SK-N-DZ (cell line): ENCODE measurements around the gene UCK2.

ENCODE experiments used
- DNase-seq: peaks from one replicate; pipeline ENCODE4 v3.0.0-alpha.2; 2015; ENCODE audit warnings: low spot score

Gene UCK2

DNA sequence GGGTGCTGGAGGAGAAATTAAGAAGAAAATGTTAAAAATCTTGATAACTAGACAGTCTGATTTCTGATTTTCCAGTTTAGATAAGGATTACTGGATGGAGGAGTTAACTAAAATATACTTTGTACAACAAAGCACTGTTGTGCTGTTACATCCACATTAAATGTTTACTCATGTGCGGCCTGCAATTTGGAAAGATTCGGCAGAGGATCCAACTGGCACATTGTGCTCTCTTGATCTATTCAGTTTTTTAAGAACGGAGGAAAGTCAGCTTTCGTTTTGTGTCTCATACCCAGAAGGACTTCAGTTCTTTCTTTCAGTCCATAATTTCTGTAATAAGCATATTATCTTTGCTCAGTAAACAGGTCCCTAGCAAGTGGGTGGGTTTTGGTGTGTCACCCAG lies 52.5 kb downstream of the UCK2 start:
- DNase-seq, result no peak

- no peak for DNase-seq
Measured at GRCh38 chr1:165880993-165881392, 53.6 kb downstream of the UCK2 start.

GRCh38 chr1:165882168-165882837 lies 54.9 kb downstream of the UCK2 start:
- DNase-seq, result no peak

- DNase-seq, result no peak
Measured at GRCh38 chr1:165883056-165883455, 55.6 kb downstream of the UCK2 start.

- no peak for DNase-seq
Measured at GRCh38 chr1:165884009-165884689, 56.7 kb downstream of the UCK2 start.

DNA sequence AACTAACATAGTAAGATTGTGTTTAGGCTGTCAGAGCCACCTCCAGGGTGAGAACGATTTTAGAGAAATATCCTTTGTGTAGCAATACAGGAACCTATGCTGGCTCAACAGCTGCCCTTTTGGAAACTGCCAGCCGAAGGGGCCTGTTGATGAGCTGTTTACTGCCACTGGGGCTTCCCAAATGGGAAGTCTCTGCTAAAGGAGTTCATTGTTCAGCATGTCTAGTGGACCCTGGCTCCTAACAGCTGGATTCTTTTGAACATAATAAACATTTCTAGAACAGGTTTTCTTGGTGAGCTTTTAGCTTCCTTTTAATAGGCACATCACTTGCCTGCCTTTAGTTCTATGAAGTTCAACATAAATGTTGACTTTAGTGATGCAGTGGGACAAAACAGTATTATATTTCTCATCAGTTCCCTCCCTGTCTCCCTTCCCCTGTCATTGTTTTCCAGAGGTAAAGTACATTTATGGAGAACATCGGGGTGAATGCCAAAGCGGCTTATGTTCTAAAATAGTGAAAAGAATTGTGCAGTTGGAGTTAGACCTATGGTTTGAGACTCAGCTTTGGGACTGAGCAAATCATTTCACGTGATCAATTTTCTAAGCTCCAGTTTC lies 57.4 kb downstream of the UCK2 start:
- no peak for DNase-seq

GRCh38 chr1:165885305-165885694 lies 57.9 kb downstream of the UCK2 start:
- no peak for DNase-seq

DNA sequence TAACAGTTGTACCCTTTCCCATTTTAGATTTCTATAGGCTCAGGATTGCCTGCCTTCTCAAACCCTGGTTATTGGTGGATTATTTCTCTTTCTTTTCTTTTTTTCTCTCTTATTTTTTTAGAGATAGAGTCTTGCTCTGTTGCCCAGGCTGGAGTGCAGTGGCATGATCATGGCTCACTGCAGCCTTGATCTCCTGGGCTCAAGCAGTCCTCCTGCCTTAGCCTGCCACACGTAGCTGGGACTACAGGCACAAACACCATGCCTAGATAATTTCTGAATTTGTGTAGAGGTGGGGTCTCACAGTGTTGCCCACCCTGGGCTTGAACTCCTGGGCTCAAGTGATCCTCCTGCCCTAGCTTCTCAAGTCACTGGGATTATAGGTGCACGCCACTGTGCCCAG lies 58.8 kb downstream of the UCK2 start:
- no peak for DNase-seq

DNA sequence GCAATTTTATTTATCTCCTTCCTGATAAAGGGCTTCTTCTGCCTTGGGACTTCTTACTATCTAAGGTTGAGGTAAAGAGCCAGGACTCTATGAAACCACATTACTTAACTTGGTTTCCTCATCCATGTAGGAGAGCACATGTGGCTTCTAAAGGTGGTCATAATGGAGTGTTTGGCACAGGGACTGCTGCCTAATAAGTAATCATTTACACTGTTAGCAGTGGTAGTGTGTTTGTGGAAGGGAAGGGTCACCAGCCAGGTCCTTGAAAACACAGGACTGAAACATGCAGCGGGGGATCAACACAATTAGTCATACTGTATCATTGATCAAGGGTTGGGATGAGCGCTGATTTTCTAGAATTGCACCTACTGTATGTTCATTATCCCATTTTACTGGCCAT lies 59.6 kb downstream of the UCK2 start:
- no peak for DNase-seq

- no peak for DNase-seq
Measured at GRCh38 chr1:165887877-165888551, 60.6 kb downstream of the UCK2 start.

DNA sequence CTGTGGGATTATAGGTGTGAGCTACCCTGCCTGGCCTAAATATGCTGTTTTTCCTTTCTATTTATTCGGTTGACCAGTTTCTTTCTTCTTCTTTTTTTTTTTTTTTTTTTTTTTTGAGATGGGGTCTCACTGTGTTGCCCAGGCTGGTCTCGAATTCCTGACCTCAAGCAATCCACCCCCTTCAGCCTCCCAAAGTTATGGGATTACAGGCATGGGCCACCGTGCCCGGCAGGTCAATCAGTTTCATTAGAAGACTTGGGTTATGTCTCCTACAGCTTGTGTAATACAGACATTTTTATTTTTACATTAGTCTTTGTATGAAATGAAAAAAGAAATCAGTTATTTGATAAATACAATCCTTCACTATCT lies 61.1 kb downstream of the UCK2 start:
- DNase-seq, result no peak

DNA sequence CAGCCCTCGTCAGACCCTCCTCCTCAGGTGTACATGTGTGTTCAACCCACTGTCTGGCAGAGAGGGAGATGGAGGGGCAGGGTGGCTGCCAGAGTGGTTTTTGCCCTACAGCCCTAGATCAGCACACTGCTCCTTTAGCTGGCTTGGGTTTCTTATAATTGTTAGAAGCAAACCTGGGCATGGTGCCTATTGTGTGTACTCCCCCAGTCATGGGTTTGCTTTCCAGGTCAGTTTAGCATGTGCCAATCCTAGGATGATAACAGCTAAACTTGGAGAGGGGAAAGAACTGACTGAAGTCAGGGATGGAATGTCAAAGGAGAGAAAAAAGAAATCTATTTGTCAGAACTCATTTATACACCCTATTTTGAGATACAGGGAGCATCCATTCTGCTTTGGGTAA lies 63.3 kb downstream of the UCK2 start:
- DNase-seq, result no peak

DNA sequence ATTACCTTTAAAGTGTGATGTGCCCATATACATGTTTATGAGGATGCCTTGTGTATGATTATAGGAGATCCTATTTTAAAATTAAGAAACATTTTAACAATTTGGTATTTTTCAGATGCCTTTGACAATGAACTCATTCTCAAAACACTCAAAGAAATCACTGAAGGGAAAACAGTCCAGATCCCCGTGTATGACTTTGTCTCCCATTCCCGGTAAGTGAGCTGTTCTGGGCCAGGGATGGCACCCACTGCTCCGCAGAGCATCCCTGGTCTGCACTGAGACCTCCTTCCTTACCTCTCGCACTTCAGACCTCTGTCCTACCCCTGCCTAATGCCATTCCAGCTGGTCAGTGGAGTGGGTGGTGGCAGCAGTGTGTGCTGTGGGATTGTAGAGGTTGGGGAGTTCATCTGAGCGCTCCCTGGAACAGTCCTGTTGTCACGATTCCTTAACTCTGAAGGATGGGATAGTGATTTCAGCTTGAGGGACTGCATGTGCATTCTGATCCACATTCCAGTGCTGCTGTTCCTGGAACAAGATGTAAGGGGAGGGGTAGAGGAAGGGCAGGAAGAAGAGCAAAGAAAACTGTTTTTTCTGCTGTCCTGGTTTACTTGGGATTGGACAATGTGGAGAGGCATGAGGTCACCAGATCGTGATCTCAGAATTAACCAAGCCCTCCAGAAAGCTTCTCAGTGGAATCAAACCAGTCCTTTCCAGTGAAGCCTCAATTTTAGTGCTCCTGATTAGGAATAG lies 63.9 kb downstream of the UCK2 start:
- no peak for DNase-seq

DNA sequence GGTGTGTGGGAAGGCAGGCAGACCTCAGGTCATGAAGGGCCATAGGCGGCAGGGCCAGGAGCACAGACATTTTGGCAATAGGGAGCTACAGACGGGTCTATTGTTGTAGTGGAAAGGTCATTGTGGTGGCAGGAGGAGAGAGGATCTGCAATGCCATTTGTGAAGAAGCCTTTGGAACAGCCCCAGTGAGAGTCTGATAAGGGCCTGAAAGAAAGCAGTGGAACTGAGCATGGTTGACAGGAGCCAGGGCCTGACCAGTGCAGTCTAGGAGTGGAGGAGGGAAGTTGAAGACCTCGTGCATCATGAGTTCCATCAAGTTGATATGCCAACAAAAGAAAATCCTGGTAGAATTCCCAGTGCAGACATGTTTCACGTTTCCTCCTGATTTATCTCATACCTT lies 65.5 kb downstream of the UCK2 start:
- DNase-seq, result no peak

- no peak for DNase-seq
Measured at GRCh38 chr1:165893507-165893906, 66.1 kb downstream of the UCK2 start.

GRCh38 chr1:165894591-165894990 lies 67.2 kb downstream of the UCK2 start:
- DNase-seq, result no peak

DNA sequence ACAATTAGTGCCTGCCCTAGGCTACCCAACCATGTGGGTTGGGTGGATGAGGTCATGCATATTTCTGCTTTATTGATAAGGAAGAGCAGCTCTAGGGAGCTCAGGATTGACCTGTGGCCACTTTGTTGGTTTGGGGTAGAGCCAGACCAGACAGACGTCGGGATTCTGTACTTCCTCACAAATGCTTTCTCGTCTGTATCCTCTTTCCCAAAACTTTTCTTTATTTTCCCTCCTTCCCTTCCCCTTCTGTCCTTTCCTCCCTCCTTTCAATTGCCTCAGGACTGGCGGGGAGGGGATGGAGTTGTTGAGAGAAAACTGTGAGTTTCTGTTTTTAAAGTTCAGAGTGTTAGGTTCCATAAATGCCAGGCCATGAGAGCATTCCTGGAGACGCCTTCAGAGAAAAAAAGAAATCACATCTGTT lies 68.0 kb downstream of the UCK2 start:
- DNase-seq, result no peak

DNA sequence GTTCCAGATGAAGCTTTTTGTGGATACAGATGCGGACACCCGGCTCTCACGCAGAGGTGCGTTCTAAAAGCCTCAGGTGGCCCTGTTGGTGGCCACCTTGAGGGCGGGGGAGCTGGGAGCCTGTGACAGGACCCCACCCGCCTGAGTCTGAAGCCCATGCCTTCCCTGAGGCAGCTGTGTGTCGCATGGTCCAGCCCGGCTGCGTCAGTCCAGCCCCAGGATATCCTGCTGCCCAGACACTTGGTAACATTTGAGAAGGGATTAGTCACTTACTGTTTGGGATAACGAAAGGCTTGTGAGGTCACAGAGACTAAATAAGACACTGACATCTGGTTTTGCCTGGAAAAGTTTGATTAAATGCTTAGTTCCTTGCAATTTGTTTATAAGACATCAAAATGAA lies 68.9 kb downstream of the UCK2 start:
- no peak for DNase-seq

DNA sequence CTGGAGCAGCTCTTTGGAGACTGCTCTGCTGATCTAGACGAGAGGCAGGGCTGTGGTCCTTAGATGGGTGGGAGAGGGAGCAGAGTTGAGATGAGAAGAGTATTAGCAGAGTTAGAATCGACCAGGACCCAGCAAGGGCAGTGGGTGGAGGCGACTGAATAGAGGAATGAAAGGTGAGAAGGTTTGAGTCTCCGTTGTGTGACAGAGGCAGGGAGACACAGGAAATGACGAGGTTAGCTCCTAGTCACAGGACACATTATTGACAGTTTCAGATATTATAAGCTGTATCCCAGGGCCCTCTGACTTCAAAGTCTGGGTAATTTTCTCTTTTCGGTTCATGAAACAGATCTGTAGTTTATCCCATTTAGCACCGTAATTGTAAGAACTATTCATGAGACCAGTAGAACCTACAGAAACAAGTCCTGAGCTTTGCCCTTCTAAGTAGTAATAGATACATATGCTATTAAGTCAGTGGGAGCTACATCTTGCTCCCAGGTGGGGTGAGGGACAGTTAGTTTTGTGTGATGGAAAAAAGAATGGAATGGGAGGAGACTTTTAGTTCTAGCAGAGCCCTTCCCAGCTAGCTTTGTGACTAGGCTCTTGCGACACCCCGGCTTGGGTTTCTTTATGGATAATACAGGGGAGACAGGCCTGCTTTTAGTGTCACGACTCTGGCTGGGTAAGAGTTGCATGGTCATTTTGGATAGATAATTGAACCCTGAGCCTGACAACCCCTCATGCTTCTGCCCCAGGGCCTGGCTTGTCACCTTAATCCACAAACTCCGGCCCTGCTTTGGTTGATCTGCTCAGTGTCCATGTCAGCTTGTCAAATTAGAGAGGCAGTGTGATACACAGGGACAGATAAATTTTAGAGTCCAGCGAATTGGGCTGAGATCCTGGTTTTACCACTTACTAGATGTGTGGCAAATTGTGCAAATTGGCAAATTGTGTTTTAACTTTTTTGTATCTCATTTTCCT lies 70.2 kb downstream of the UCK2 start:
- DNase-seq, result no peak

DNA sequence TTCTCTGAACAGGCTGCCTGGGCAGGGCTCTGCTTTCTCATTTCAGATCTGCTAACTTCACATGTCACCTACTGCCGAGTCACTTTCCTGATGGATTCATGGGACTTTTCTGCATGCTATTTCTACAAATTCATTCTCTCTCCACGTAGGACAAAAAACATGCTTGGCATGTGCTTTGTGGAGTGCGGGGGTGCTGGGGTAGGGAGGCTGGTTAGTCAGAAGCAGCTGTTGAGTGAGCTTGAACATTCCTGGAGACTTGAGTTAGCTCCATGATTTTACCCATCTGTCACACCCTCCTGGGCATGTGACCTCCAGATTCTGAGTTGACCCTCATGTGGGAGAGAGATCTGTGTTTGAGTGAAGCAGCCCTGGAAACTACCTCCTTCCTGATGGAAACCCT lies 71.4 kb downstream of the UCK2 start:
- DNase-seq, result no peak

GRCh38 chr1:165899461-165899941 lies 72.1 kb downstream of the UCK2 start:
- DNase-seq, result no peak
